Rectal smooth muscle tissue (tissue), 1 donor: Measurements from ENCODE around the gene SLC13A2.
"Not testable (repeated sequence)": the region's sequence is repeated elsewhere in the genome, so short reads cannot be mapped to it uniquely, and the experiment has no call there.

ENCODE experiments used
- H3K27ac ChIP-seq: one replicate; pipeline ENCODE4 v1.7.0; 2013; ENCODE audit warnings: low read depth, low read length, inconsistent platforms
- H3K27me3 ChIP-seq: one replicate; pipeline ENCODE4 v1.7.0; 2013; ENCODE audit warnings: low read length; ENCODE audit not compliant: control insufficient read depth, insufficient read depth
- H3K36me3 ChIP-seq: one replicate; pipeline ENCODE4 v1.7.0; 2013; ENCODE audit warnings: low read length; ENCODE audit not compliant: control insufficient read depth, insufficient read depth
- H3K4me1 ChIP-seq: one replicate; pipeline ENCODE4 v1.7.0; 2013; ENCODE audit warnings: low read length; ENCODE audit not compliant: control insufficient read depth, insufficient read depth
- H3K4me3 ChIP-seq: one replicate; pipeline ENCODE4 v1.7.0; 2013; ENCODE audit warnings: low read length
- H3K9ac ChIP-seq: one replicate; pipeline ENCODE4 v1.7.0; 2013; ENCODE audit warnings: low read length

Gene SLC13A2

GRCh38 chr17:28515518-28515917 lies 42.1 kb downstream of the SLC13A2 start:
- no peak overlapping the region for H3K27ac ChIP-seq
- H3K4me3 ChIP-seq, result no peak overlapping the region
- no peak overlapping the region for H3K9ac ChIP-seq
- no peaks in the 10 kb centered on the region for H3K27me3 ChIP-seq
- H3K4me1 ChIP-seq, result no peaks in the 10 kb centered on the region
- no peaks in the 10 kb centered on the region for H3K36me3 ChIP-seq

- no peak overlapping the region for H3K9ac ChIP-seq
- no peaks in the 10 kb centered on the region for H3K4me1 ChIP-seq
- H3K27me3 ChIP-seq, result no peaks in the 10 kb centered on the region
- H3K27ac ChIP-seq, result no peak overlapping the region
- H3K4me3 ChIP-seq, result no peak overlapping the region
- no peaks in the 10 kb centered on the region for H3K36me3 ChIP-seq
Observed at GRCh38 chr17:28518132-28518531, 44.7 kb downstream of the SLC13A2 start.

- Histone ChIP-seq H3K27me3 (no peaks in the 10 kb centered on the region), H3K36me3 (no peaks in the 10 kb centered on the region), H3K9ac (no peak overlapping the region), H3K4me3 (no peak overlapping the region), H3K27ac (no peak overlapping the region), H3K4me1 (no peaks in the 10 kb centered on the region)
Observed at GRCh38 chr17:28518578-28518977, 45.1 kb downstream of the SLC13A2 start.

GRCh38 chr17:28519236-28519635 lies 45.8 kb downstream of the SLC13A2 start:
- no peak overlapping the region for H3K27ac ChIP-seq
- H3K27me3 ChIP-seq, result no peaks in the 10 kb centered on the region
- no peaks in the 10 kb centered on the region for H3K4me1 ChIP-seq
- no peaks in the 10 kb centered on the region for H3K36me3 ChIP-seq
- no peak overlapping the region for H3K4me3 ChIP-seq
- H3K9ac ChIP-seq, result no peak overlapping the region

- H3K27me3 ChIP-seq, result no peaks in the 10 kb centered on the region
Observed at GRCh38 chr17:28520687-28521086, 47.2 kb downstream of the SLC13A2 start.

GRCh38 chr17:28521311-28522085 lies 48.1 kb downstream of the SLC13A2 start:
- H3K27me3 ChIP-seq, result no peaks in the 10 kb centered on the region
- no peak overlapping the region for H3K27ac ChIP-seq
- H3K4me1 ChIP-seq, result no peaks in the 10 kb centered on the region
- no peak overlapping the region for H3K9ac ChIP-seq
- H3K36me3 ChIP-seq, result no peaks in the 10 kb centered on the region
- H3K4me3 ChIP-seq, result no peak overlapping the region

More at GRCh38 chr17:28520687-28521086, 47.2 kb downstream of the SLC13A2 start:
- H3K4me1 ChIP-seq, result no peaks in the 10 kb centered on the region
- H3K4me3 ChIP-seq, result no peak overlapping the region
- H3K9ac ChIP-seq, result no peak overlapping the region
- no peaks in the 10 kb centered on the region for H3K36me3 ChIP-seq
- no peak overlapping the region for H3K27ac ChIP-seq

GRCh38 chr17:28522281-28522680 lies 48.8 kb downstream of the SLC13A2 start:
- H3K27me3 ChIP-seq, H3K4me3 ChIP-seq, H3K9ac ChIP-seq, H3K4me1 ChIP-seq, H3K27ac ChIP-seq, H3K36me3 ChIP-seq: not testable (repeated sequence)

GRCh38 chr17:28523186-28523585 lies 49.7 kb downstream of the SLC13A2 start:
- Histone ChIP-seq H3K36me3 (no peaks in the 10 kb centered on the region), H3K9ac (no peak overlapping the region), H3K4me3 (no peak overlapping the region), H3K27me3 (no peaks in the 10 kb centered on the region), H3K4me1 (no peaks in the 10 kb centered on the region), H3K27ac (no peak overlapping the region)

- no peaks in the 10 kb centered on the region for H3K4me1 ChIP-seq
- no peaks in the 10 kb centered on the region for H3K27me3 ChIP-seq
- no peak overlapping the region for H3K9ac ChIP-seq
- no peak overlapping the region for H3K4me3 ChIP-seq
- H3K36me3 ChIP-seq, result no peaks in the 10 kb centered on the region
- H3K27ac ChIP-seq, result no peak overlapping the region
Observed at GRCh38 chr17:28523876-28524275, 50.4 kb downstream of the SLC13A2 start.

- no peak overlapping the region for H3K9ac ChIP-seq
Observed at GRCh38 chr17:28524476-28525424, 51.3 kb downstream of the SLC13A2 start.

GRCh38 chr17:28526381-28526780 lies 52.9 kb downstream of the SLC13A2 start:
- Histone ChIP-seq H3K27me3 (no peaks in the 10 kb centered on the region), H3K27ac (no peak overlapping the region), H3K9ac (no peak overlapping the region), H3K36me3 (no peaks in the 10 kb centered on the region), H3K4me1 (no peaks in the 10 kb centered on the region), H3K4me3 (no peak overlapping the region)

More at GRCh38 chr17:28524476-28525424, 51.3 kb downstream of the SLC13A2 start:
- Histone ChIP-seq H3K36me3 (no peaks in the 10 kb centered on the region), H3K4me3 (no peak overlapping the region), H3K27me3 (no peaks in the 10 kb centered on the region), H3K4me1 (no peaks in the 10 kb centered on the region), H3K27ac (no peak overlapping the region)

GRCh38 chr17:28527181-28527681 lies 53.8 kb downstream of the SLC13A2 start:
- no peaks in the 10 kb centered on the region for H3K36me3 ChIP-seq
- H3K27ac ChIP-seq, result no peak overlapping the region
- no peak overlapping the region for H3K9ac ChIP-seq
- no peaks in the 10 kb centered on the region for H3K4me1 ChIP-seq
- no peak overlapping the region for H3K4me3 ChIP-seq
- H3K27me3 ChIP-seq, result no peaks in the 10 kb centered on the region
